PC-3 (cell line): ENCODE results near the gene SLC25A21. TPM values are rescaled to one million over a fixed set of nuclear protein-coding genes. Genes with fewer than 3 reads are reported as not detected.

Experiments
- ATAC-seq: fragments of 200-7000 bp; cut with Tn5 transposase; 2 replicates; pipeline ENCODE4 v1.9.1; 2020; ENCODE audit warnings: mild to moderate bottlenecking, moderate library complexity
- BruUV-seq: library from RNA; stranded (reverse); fragments of 400-500 nt; replicated peaks from 2 replicates; lab custom pipeline; 2021; lab: Mats Ljungman, UMichigan
- CTCF ChIA-PET: fragments of 300-600 bp; sonication (Branson Sonifier 250); formaldehyde crosslinking; loops from one replicate; lab custom pipeline; 2022; ENCODE audit warnings: antibody characterized with exemption; lab: Charles Lee
- POLR2A ChIA-PET: fragments of 300-600 bp; sonication (Branson Sonifier 250); formaldehyde crosslinking; loops from one replicate; lab custom pipeline; 2022; ENCODE audit warnings: antibody characterized with exemption; ENCODE audit not compliant: unreplicated experiment; lab: Charles Lee
- DNase-seq: peaks from one replicate; pipeline ENCODE4 v3.0.0-alpha.2; 2015
- H2AFZ ChIP-seq: fragments of 300-600 bp; sonication (generic); 2 replicates; pipeline ENCODE4 v1.6.0; 2016; ENCODE audit warnings: antibody characterized with exemption, low read length
- H3F3A ChIP-seq: fragments of 300-600 bp; sonication (generic); one replicate; pipeline ENCODE4 v1.6.0; 2017; ENCODE audit warnings: antibody characterized with exemption, low read length, control low read depth, mild to moderate bottlenecking; ENCODE audit not compliant: unreplicated experiment
- H3K27ac ChIP-seq: fragments of 300-600 bp; sonication (generic); 2 replicates; pipeline ENCODE4 v1.5.1; 2016; ENCODE audit warnings: mild to moderate bottlenecking, low read length
- H3K27me3 ChIP-seq: fragments of 300-600 bp; sonication (generic); 2 replicates; pipeline ENCODE4 v1.6.1; 2016; ENCODE audit warnings: low read length, mixed read lengths
- H3K36me3 ChIP-seq: fragments of 300-600 bp; sonication (generic); 2 replicates; pipeline ENCODE4 v1.6.1; 2016; ENCODE audit warnings: low read depth, mixed run types, low read length, mixed read lengths
- H3K4me1 ChIP-seq: fragments of 300-600 bp; sonication (generic); 2 replicates; pipeline ENCODE4 v1.5.1; 2016; ENCODE audit warnings: low read length; ENCODE audit not compliant: insufficient read depth
- H3K4me2 ChIP-seq: fragments of 300-600 bp; sonication (generic); 2 replicates; pipeline ENCODE4 v1.6.0; 2016; ENCODE audit warnings: low read length
- H3K4me3 ChIP-seq: fragments of 300-600 bp; sonication (generic); 2 replicates; pipeline ENCODE4 v1.5.1; 2016; ENCODE audit warnings: mild to moderate bottlenecking, low read length, mixed read lengths
- H3K79me2 ChIP-seq: fragments of 300-600 bp; sonication (generic); 2 replicates; pipeline ENCODE4 v1.6.1; 2017; ENCODE audit warnings: low read length, mixed read lengths
- H3K9ac ChIP-seq: fragments of 300-600 bp; sonication (generic); 2 replicates; pipeline ENCODE4 v1.6.0; 2016; ENCODE audit warnings: mild to moderate bottlenecking, low read length
- H3K9me2 ChIP-seq: fragments of 300-600 bp; sonication (generic); replicated peaks from 2 replicates; pipeline ENCODE4 v1.6.1; 2016; ENCODE audit warnings: mixed run types, low read length, mixed read lengths
- H3K9me3 ChIP-seq: fragments of 300-600 bp; sonication (generic); 2 replicates; pipeline ENCODE4 v1.6.1; 2016; ENCODE audit warnings: low read length, mixed read lengths
- H4K20me1 ChIP-seq: fragments of 300-600 bp; sonication (generic); 2 replicates; pipeline ENCODE4 v1.6.1; 2016; ENCODE audit warnings: low read length, mixed read lengths
- CTCF ChIP-seq: fragments of 300-600 bp; sonication (generic); conservative IDR thresholded peaks from 2 replicates; pipeline ENCODE4 v1.5.1; 2017; ENCODE audit warnings: antibody characterized with exemption, low read depth, mild to moderate bottlenecking, low read length
- EZH2 ChIP-seq: fragments of 300-600 bp; sonication (generic); IDR thresholded peaks from one replicate; pipeline ENCODE4 v1.6.1; 2017; ENCODE audit warnings: antibody characterized with exemption, mild to moderate bottlenecking, low read length; ENCODE audit not compliant: unreplicated experiment
- EZH2phosphoT487 ChIP-seq: fragments of 300-600 bp; sonication (generic); IDR thresholded peaks from 2 replicates; pipeline ENCODE4 v1.6.1; 2018; ENCODE audit warnings: mild to moderate bottlenecking, antibody characterized with exemption, low read length, borderline replicate concordance
- intact Hi-C: fragments of 100-400 bp; cut with micrococcal nuclease; formaldehyde crosslinking; loops from 2 replicates; pipeline ENCODE4 v1.9.0; 2023
- total RNA-seq: library from RNA; depleted of rRNA; stranded (reverse); fragments of >200 nt; gene quantifications from 2 replicates; pipeline ENCODE4 v1.2.3, GENCODE V29; 2014

Gene SLC25A21
- total RNA-seq, 1 experiment from 2014 or later: 0.87 TPM

GRCh38 chr14:36950812-36951211 lies 221.6 kb downstream of the SLC25A21 start:
- no peaks in the 10 kb centered on the region for H4K20me1 ChIP-seq
- no peaks in the 10 kb centered on the region for H3K9me3 ChIP-seq
- H3K27me3 ChIP-seq: no peaks in the 10 kb centered on the region
- no peak overlapping the region for H2AFZ ChIP-seq
- ATAC-seq: no peak
- H3K36me3 ChIP-seq: no peaks in the 10 kb centered on the region
- no peak overlapping the region for H3K4me3 ChIP-seq
- no TSS peak for BruUV-seq
- CTCF ChIA-PET: no interaction called here
- peaks cover 66% of the 10 kb centered on the region for H3K4me1 ChIP-seq
- intact Hi-C loops: no loop called here
- POLR2A ChIA-PET: no interaction called here
- TF ChIP-seq EZH2phosphoT487: no peak
- no peak for TF ChIP-seq CTCF
- TF ChIP-seq EZH2: no peak
- H3K9ac ChIP-seq: no peak overlapping the region
- H3K9me2 ChIP-seq: no peaks in the 10 kb centered on the region
- H3K4me2 ChIP-seq: no peak overlapping the region
- H3K79me2 ChIP-seq: no peaks in the 10 kb centered on the region
- DNase-seq: no peak
- no peak overlapping the region for H3K27ac ChIP-seq
- H3F3A ChIP-seq: peaks cover 3% of the 10 kb centered on the region

GRCh38 chr14:36949371-36949770 lies 223.0 kb downstream of the SLC25A21 start:
- Histone ChIP-seq H2AFZ (no peak overlapping the region), H3K27me3 (no peaks in the 10 kb centered on the region), H3K36me3 (no peaks in the 10 kb centered on the region), H3F3A (peaks cover 11% of the 10 kb centered on the region), H3K4me2 (no peak overlapping the region), H3K79me2 (no peaks in the 10 kb centered on the region), H3K9ac (no peak overlapping the region), H3K9me3 (no peaks in the 10 kb centered on the region), H3K4me3 (no peak overlapping the region), H3K4me1 (peaks cover 63% of the 10 kb centered on the region), H4K20me1 (no peaks in the 10 kb centered on the region), H3K9me2 (no peaks in the 10 kb centered on the region), H3K27ac (no peak overlapping the region)
- DNase-seq: no peak
- intact Hi-C loops: loop anchor here (10.0 kb wide), 1 partner anchor 285 kb away; no protein-coding TSS in a partner anchor
- POLR2A ChIA-PET: interaction anchor here (0.5 to 0.6 kb wide), 2 partner anchors 17 to 313 kb away, joined by 3 to 4 read pairs; no protein-coding TSS in a partner anchor
- no peak for TF ChIP-seq EZH2phosphoT487
- no peak for TF ChIP-seq CTCF
- TF ChIP-seq EZH2: no peak
- no TSS peak for BruUV-seq
- no peak for ATAC-seq
- CTCF ChIA-PET: no interaction called here

GRCh38 chr14:36948157-36948859 lies 224.1 kb downstream of the SLC25A21 start:
- Histone ChIP-seq H3K27me3 (no peaks in the 10 kb centered on the region), H4K20me1 (no peaks in the 10 kb centered on the region), H3K9ac (no peak overlapping the region), H3K79me2 (no peaks in the 10 kb centered on the region), H3K9me3 (no peaks in the 10 kb centered on the region), H3K27ac (no peak overlapping the region), H2AFZ (no peak overlapping the region), H3K4me2 (0 out of 2 replicates have a peak overlapping the region, but pooled peaks have one; percentile 19), H3K36me3 (no peaks in the 10 kb centered on the region), H3K9me2 (no peaks in the 10 kb centered on the region), H3K4me3 (no peak overlapping the region), H3F3A (peaks cover 11% of the 10 kb centered on the region), H3K4me1 (peaks cover 63% of the 10 kb centered on the region)
- TF ChIP-seq EZH2 (no peak), CTCF (no peak), EZH2phosphoT487 (no peak)
- BruUV-seq: no TSS peak
- intact Hi-C loops: loop anchor here (10.0 kb wide), 1 partner anchor 286 kb away; no protein-coding TSS in a partner anchor
- no peak for ATAC-seq
- ChIA-PET CTCF (no interaction called here), POLR2A (no interaction called here)
- no peak for DNase-seq
